K562 (cell line): ENCODE measurements around the gene CAVIN1. TPM values are rescaled to one million over a fixed set of nuclear protein-coding genes. Genes with fewer than 3 reads are reported as not detected.

Experiments
- ATAC-seq: fragments of 200-7000 bp; cut with Tn5 transposase; 3 replicates; pipeline ENCODE4 v1.9.1; 2020; ENCODE audit warnings: moderate library complexity
- BruUV-seq: library from RNA; stranded (reverse); fragments of 400-500 nt; replicated peaks from 2 replicates; lab custom pipeline; 2021; lab: Mats Ljungman, UMichigan
- CTCF ChIA-PET: fragments of 300-600 bp; formaldehyde crosslinking; extraction: SDS; loops from one replicate; lab custom pipeline; 2021; ENCODE audit warnings: low intra/inter-chr PET ratio; lab: Yijun Ruan, JAX
- POLR2A ChIA-PET: fragments of 300-600, 350-650 bp; sonication (Branson Sonifier 250); formaldehyde crosslinking; extraction: SDS; loops from one replicate; lab custom pipeline; 2021; ENCODE audit warnings: antibody characterized with exemption, inconsistent platforms; lab: Yijun Ruan, JAX
- DNase-seq, 4 experiments: peaks; one replicate each; pipeline versions ENCODE4 v3.0.0 to v3.0.0-alpha.2; 2011 to 2018; ENCODE audit warnings: low spot score in 3 of 4, mixed read lengths in 3 of 4; ENCODE audit errors: extremely low read depth in 1 of 4
- FAIRE-seq: peaks from 2 replicates; lab custom pipeline; 2011; peaks lifted over from hg19 to GRCh38; lab: Jason Lieb, UNC
- H2AFZ ChIP-seq: 2 replicates; pipeline ENCODE4 v1.6.0; 2011; ENCODE audit warnings: low read depth, low read length, control low read depth, inconsistent platforms
- H3K27ac ChIP-seq: fragments of 200-600 bp; 3 replicates; pipeline ENCODE4 v1.8.0; 2011; ENCODE audit warnings: low read depth, mild to moderate bottlenecking, control low read depth, inconsistent platforms, low read length, moderate library complexity, mixed read lengths; ENCODE audit errors: extremely low read depth
- H3K27me3 ChIP-seq, 2 experiments: fragments of 300-600 bp in 1 of 2; 2 replicates in 1 of 2; 3 replicates in 1 of 2; pipeline versions ENCODE4 v1.6.0 to v1.8.0; 2011; ENCODE audit warnings: inconsistent platforms in 2 of 2, low read length in 2 of 2, mild to moderate bottlenecking in 1 of 2, mixed read lengths in 1 of 2, moderate library complexity in 1 of 2; ENCODE audit not compliant: control insufficient read depth in 2 of 2, insufficient read depth in 2 of 2
- H3K36me3 ChIP-seq: fragments of 300-600 bp; 3 replicates; pipeline ENCODE4 v1.8.0; 2011; ENCODE audit warnings: mild to moderate bottlenecking, low read length, inconsistent platforms; ENCODE audit not compliant: control insufficient read depth, insufficient read depth
- H3K4me1 ChIP-seq, 2 experiments: fragments of 200-600 bp in 1 of 2; replicated peaks in 1 of 2; 2 replicates in 1 of 2; 3 replicates in 1 of 2; pipeline versions ENCODE4 v1.5.1 to v1.8.0; 2011; ENCODE audit warnings: inconsistent platforms in 2 of 2, low read length in 2 of 2, mild to moderate bottlenecking in 1 of 2, mixed read lengths in 1 of 2, moderate library complexity in 1 of 2; ENCODE audit not compliant: control insufficient read depth in 2 of 2, insufficient read depth in 2 of 2
- H3K4me2 ChIP-seq: 2 replicates; pipeline ENCODE4 v1.6.1; 2011; ENCODE audit warnings: low read length, control low read depth, inconsistent platforms, mixed read lengths; ENCODE audit not compliant: insufficient read depth
- H3K4me3 ChIP-seq: fragments of 200-600 bp; sonication (generic), shearing (Covaris generic); 2 replicates; pipeline ENCODE4 v1.5.1; 2016; ENCODE audit warnings: control low read depth, inconsistent platforms
- H3K79me2 ChIP-seq: fragments of 200-600 bp; 3 replicates; pipeline ENCODE4 v1.8.0; 2011; ENCODE audit warnings: low read length, inconsistent platforms; ENCODE audit not compliant: control insufficient read depth, insufficient read depth
- H3K9ac ChIP-seq, 2 experiments: 2 replicates each; pipeline versions ENCODE4 v1.6.0 to v1.6.1; 2011; ENCODE audit warnings: low read depth in 2 of 2, low read length in 2 of 2, control low read depth in 1 of 2, inconsistent platforms in 1 of 2, mild to moderate bottlenecking in 1 of 2, mixed read lengths in 1 of 2; ENCODE audit not compliant: insufficient read depth in 1 of 2
- H3K9me1 ChIP-seq: one replicate; pipeline ENCODE4 v1.6.0; 2011; ENCODE audit warnings: inconsistent platforms, mild to moderate bottlenecking, low read length, moderate library complexity; ENCODE audit not compliant: control insufficient read depth, insufficient read depth
- H3K9me3 ChIP-seq: replicated peaks from 2 replicates; pipeline ENCODE4 v1.5.1; 2011; ENCODE audit warnings: low read depth, low read length, inconsistent platforms; ENCODE audit not compliant: control insufficient read depth, insufficient read depth
- H4K20me1 ChIP-seq: replicated peaks from 2 replicates; pipeline ENCODE4 v1.6.1; 2011; ENCODE audit warnings: low read length, inconsistent platforms, mixed read lengths; ENCODE audit not compliant: control insufficient read depth, insufficient read depth
- NR2C1 ChIP-seq, 2 experiments: fragments of 450-650 bp; IDR thresholded peaks; 2 replicates each; pipeline ENCODE4 v1.6.1; 2017; ENCODE audit warnings: mild to moderate bottlenecking in 2 of 2, antibody characterized with exemption in 1 of 2, inconsistent platforms in 1 of 2, missing compliant biosample characterization in 1 of 2, missing genetic modification characterization in 1 of 2
- RBM25 ChIP-seq: fragments of 200-400 bp; formaldehyde crosslinking; IDR thresholded peaks from 2 replicates; pipeline ENCODE4 v1.6.1; 2018; ENCODE audit warnings: low read length, low read depth, moderate library complexity; ENCODE audit not compliant: severe bottlenecking
- ZNF121 ChIP-seq: sonication (generic); formaldehyde crosslinking; conservative IDR thresholded peaks from 2 replicates; pipeline ENCODE4 v1.8.0; 2022; ENCODE audit warnings: missing genetic modification reagents
- ZNF175 ChIP-seq: fragments of 200-800 bp; sonication (Bioruptor generic); IDR thresholded peaks from 2 replicates; pipeline ENCODE4 v1.6.1; 2016; ENCODE audit warnings: low read depth, mild to moderate bottlenecking, missing genetic modification characterization, missing compliant biosample characterization
- WGBS: fragments of 100-300 bp; shearing (Covaris generic); methylation state at CpG from one replicate; pipeline ENCODE4 v1.1.6; 2016; ENCODE audit warnings: low coverage, mixed read lengths; ENCODE audit not compliant: insufficient coverage; ENCODE audit errors: missing lambda C conversion rate; 5-methylcytosine and 5-hydroxymethylcytosine counted together
- in situ Hi-C: fragments of 300-500 bp; cut with MboI; formaldehyde crosslinking; loops from 4 replicates; pipeline ENCODE4 v1.15.0; 2018; ENCODE audit warnings: inconsistent platforms, mixed read lengths
- intact Hi-C: fragments of 100-400 bp; cut with micrococcal nuclease; formaldehyde crosslinking; loops from 2 replicates; pipeline ENCODE4 v1.14.2; 2022
- polyA plus RNA-seq, 8 experiments: library from polyadenylated mRNA; depleted of rRNA in 4 of 8; stranded (reverse) in 5 of 8; unstranded in 3 of 8; fragments of >200 nt; fragmentation: Nextera tagmentation in 2 of 8; fragmentation: Illumina TruSeq in 1 of 8; extraction: Ambion mirVana in 2 of 8; extraction: Trizol in 1 of 8; gene quantifications; 2 replicates each; pipeline versions ENCODE4 v1.2.1 to v1.2.3, GENCODE V29; 2011 to 2014; ENCODE audit warnings: inconsistent platforms in 1 of 8, missing spikeins in 1 of 8
- total RNA-seq, 7 experiments: library from RNA; depleted of rRNA in 6 of 7; stranded (reverse); fragments of >200 nt in 6 of 7; fragmentation: Illumina TruSeq in 2 of 7; extraction: Trizol in 2 of 7; gene quantifications; 2 replicates each; pipeline versions ENCODE4 v1.2.1 to v1.2.3, GENCODE V29; 2011 to 2021; ENCODE audit warnings: low replicate concordance in 1 of 7

The CAVIN1 gene
- total and polyA plus RNA-seq, 9 of the 15 experiments (the other 6 are each of a cell fraction or from before 2014, with no cell fraction given), result 6.8 to 162 (median 74.5) TPM

- Histone ChIP-seq H2AFZ (no peak overlapping the region), H3K27me3 (no peaks in the 10 kb centered on the region), H3K4me2 (no peak overlapping the region), H3K9ac (peak overlapping the region in 1 of 2 experiments; percentile 60; a peak in 1 of 4 replicates), H4K20me1 (peaks cover 2% of the 10 kb centered on the region; the same call in 1 of the 2 replicates), H3K9me1 (no peaks in the 10 kb centered on the region), H3K36me3 (peaks cover 34% of the 10 kb centered on the region), H3K4me1 (peaks cover 34 to 41% of the 10 kb centered on the region in 2 experiments), H3K9me3 (no peaks in the 10 kb centered on the region), H3K27ac (no peak overlapping the region), H3K79me2 (peaks cover 90% of the 10 kb centered on the region), H3K4me3 (no peak overlapping the region)
- intact Hi-C loops, result no loop called here
- FAIRE-seq (no peak), ATAC-seq (no peak), DNase-seq (no peak)
- TF ChIP-seq NR2C1 (IDR thresholded peaks at IDR 0.05) (peak; percentile 65), NR2C1 (tag; IDR thresholded peaks at IDR 0.05) (no peak), ZNF175 (CRISPR knock-in tag) (no peak), RBM25 (peak; percentile 72), ZNF121 (CRISPR knock-in tag) (peak; percentile 78)
- POLR2A ChIA-PET, result interaction anchor here (0.7 to 1.7 kb wide), 3 partner anchors 11 to 108 kb away, joined by 3 to 10 read pairs (median 4); partner anchors contain the start of gene CAVIN1
- WGBS, result 79% methylated on average over 10 of the region's 11 CpGs
- in situ Hi-C loops, result no loop called here
- CTCF ChIA-PET, result no interaction called here
- BruUV-seq, result no TSS peak
These were observed 11.0 kb downstream of the CAVIN1 start for GRCh38 chr17:42411905-42412679.
